Measurements from ENCODE around the gene ARG1.

The ARG1 gene

DNA sequence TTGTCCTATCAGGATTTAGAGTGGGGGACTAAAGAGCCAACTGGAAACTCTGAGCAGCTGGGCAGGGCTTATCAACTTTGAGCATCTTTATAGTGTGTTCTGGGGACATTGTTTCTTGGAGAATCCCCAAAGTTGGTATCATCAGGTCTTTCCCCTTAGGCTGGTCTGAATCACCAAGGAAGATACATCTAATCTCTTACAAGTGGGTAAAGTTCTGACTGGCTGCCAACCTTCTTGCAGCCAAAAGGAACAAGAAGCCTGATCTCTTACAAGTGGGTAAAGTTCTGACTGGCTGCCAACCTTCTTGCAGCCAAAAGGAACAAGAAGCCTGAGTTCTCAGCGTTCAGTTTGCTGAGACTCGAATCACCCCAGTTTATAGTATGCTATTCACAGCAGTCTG, 56.6 kb downstream of the ARG1 start:
- H3K4me3 ChIP-seq (ENCODE audit: low read depth, low read length): no peak overlapping the region
- DNase-seq (ENCODE audit: low read depth, low spot score): no peak
- in situ Hi-C loops (cut with HindIII; ENCODE audit: low sequenced_read_pairs): no loop called here
- TF ChIP-seq, protein P1, sequence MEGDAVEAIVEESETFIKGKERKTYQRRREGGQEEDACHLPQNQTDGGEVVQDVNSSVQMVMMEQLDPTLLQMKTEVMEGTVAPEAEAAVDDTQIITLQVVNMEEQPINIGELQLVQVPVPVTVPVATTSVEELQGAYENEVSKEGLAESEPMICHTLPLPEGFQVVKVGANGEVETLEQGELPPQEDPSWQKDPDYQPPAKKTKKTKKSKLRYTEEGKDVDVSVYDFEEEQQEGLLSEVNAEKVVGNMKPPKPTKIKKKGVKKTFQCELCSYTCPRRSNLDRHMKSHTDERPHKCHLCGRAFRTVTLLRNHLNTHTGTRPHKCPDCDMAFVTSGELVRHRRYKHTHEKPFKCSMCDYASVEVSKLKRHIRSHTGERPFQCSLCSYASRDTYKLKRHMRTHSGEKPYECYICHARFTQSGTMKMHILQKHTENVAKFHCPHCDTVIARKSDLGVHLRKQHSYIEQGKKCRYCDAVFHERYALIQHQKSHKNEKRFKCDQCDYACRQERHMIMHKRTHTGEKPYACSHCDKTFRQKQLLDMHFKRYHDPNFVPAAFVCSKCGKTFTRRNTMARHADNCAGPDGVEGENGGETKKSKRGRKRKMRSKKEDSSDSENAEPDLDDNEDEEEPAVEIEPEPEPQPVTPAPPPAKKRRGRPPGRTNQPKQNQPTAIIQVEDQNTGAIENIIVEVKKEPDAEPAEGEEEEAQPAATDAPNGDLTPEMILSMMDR (IDR thresholded peaks at IDR 0.05; ENCODE audit: low read depth, low read length): no peak

DNA sequence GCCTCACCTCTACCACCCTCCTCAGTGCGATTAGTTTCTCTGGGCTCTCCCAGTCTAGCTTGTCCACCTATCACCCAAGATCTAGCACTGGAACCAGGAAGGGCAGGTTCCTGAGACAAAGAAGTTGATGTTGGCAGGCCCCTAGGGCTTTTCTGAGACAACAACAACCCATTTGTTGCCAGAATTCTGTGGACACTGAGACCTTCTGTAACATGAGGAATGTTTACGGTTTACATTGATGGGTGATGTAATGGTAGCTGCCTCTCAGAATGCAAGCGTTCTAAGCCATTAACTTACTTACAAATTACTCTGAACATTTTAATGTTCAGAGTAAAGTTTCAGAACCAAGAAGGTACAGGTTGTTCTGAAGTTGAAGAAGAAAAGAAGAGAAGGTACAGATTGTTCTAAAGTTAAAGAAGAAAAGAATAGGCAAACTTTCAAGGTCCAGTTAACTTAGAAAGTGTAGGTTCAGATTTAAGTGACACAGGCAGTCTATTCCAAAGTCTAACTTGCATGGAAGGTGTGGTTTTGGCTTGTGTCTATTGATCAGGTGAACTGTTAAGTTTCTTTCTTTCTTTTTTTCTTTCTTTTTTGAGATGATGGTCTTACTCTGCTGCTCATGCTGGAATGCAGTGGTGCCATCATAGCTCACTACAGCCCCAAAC, 58.7 kb downstream of the ARG1 start:
- H3K4me3 ChIP-seq (ENCODE audit: low read depth, low read length): no peak overlapping the region
- in situ Hi-C loops (cut with HindIII; ENCODE audit: low sequenced_read_pairs): no loop called here
- TF ChIP-seq, protein P1 (IDR thresholded peaks at IDR 0.05; ENCODE audit: low read depth, low read length): no peak
- no peak for DNase-seq (ENCODE audit: low read depth, low spot score)

All from astrocyte of the spinal cord (primary cell).